ENCODE measurements around the gene NDUFC2. TPM values are rescaled to one million over a fixed set of nuclear protein-coding genes. Genes with fewer than 3 reads are reported as not detected.

NDUFC2 gene
- total RNA-seq, 1 donor from 2014 or later = 106 TPM

- no peak for DNase-seq (ENCODE audit: extremely low spot score in 2 of 2)
- intact Hi-C loops (cut with DNase I) = no loop called here
- no peaks in the 10 kb centered on the region for H3K9me3 ChIP-seq
Observed at GRCh38 chr11:78054971-78055370, 24.7 kb downstream of the NDUFC2 start.

GRCh38 chr11:78050964-78051831, 28.5 kb downstream of the NDUFC2 start:
- Histone ChIP-seq H3K36me3 (no peaks in the 10 kb centered on the region), H3K9me3 (no peaks in the 10 kb centered on the region), H3K27ac (no peak overlapping the region), H3K4me3 (no peak overlapping the region), H3K4me1 (no peaks in the 10 kb centered on the region), H3K27me3 (no peaks in the 10 kb centered on the region)
- TF ChIP-seq POLR2AphosphoS5 (IDR thresholded peaks at IDR 0.05; ENCODE audit: insufficient read depth in 1 of 2, low read depth in 1 of 2) (no peak), CTCF (IDR thresholded peaks at IDR 0.05) (no peak), POLR2A (IDR thresholded peaks at IDR 0.05) (no peak)
- no peak for DNase-seq (ENCODE audit: extremely low spot score in 2 of 2)
- intact Hi-C loops (cut with DNase I) = no loop called here

More at GRCh38 chr11:78054971-78055370, 24.7 kb downstream of the NDUFC2 start:
- Histone ChIP-seq H3K27ac (no peak overlapping the region), H3K27me3 (no peaks in the 10 kb centered on the region), H3K36me3 (no peaks in the 10 kb centered on the region), H3K4me3 (no peak overlapping the region), H3K4me1 (no peaks in the 10 kb centered on the region)
- TF ChIP-seq POLR2AphosphoS5 (IDR thresholded peaks at IDR 0.05; ENCODE audit: insufficient read depth in 1 of 2, low read depth in 1 of 2) = no peak
- no peak for TF ChIP-seq CTCF (IDR thresholded peaks at IDR 0.05)
- TF ChIP-seq POLR2A (IDR thresholded peaks at IDR 0.05) = no peak

GRCh38 chr11:78049348-78049747, 30.3 kb downstream of the NDUFC2 start:
- Histone ChIP-seq H3K27me3 (no peaks in the 10 kb centered on the region), H3K36me3 (no peaks in the 10 kb centered on the region), H3K9me3 (no peaks in the 10 kb centered on the region), H3K4me1 (no peaks in the 10 kb centered on the region), H3K4me3 (no peak overlapping the region), H3K27ac (no peak overlapping the region)
- TF ChIP-seq CTCF (IDR thresholded peaks at IDR 0.05) = no peak
- TF ChIP-seq POLR2AphosphoS5 (IDR thresholded peaks at IDR 0.05; ENCODE audit: insufficient read depth in 1 of 2, low read depth in 1 of 2) = no peak
- TF ChIP-seq POLR2A (IDR thresholded peaks at IDR 0.05) = no peak
- no peak for DNase-seq (ENCODE audit: extremely low spot score in 2 of 2)
- intact Hi-C loops (cut with DNase I) = no loop called here

- DNase-seq (ENCODE audit: extremely low spot score in 2 of 2) = no peak
- H3K4me3 ChIP-seq = no peak overlapping the region
- no peaks in the 10 kb centered on the region for H3K4me1 ChIP-seq
- no peaks in the 10 kb centered on the region for H3K9me3 ChIP-seq
- intact Hi-C loops (cut with DNase I) = no loop called here
- no peaks in the 10 kb centered on the region for H3K27me3 ChIP-seq
- no peak overlapping the region for H3K27ac ChIP-seq
- no peak for TF ChIP-seq POLR2A (IDR thresholded peaks at IDR 0.05)
- TF ChIP-seq POLR2AphosphoS5 (IDR thresholded peaks at IDR 0.05; ENCODE audit: insufficient read depth in 1 of 2, low read depth in 1 of 2) = no peak
- TF ChIP-seq CTCF (IDR thresholded peaks at IDR 0.05) = no peak
- H3K36me3 ChIP-seq = no peaks in the 10 kb centered on the region
Observed at GRCh38 chr11:78048561-78048960, 31.1 kb downstream of the NDUFC2 start.

- H3K27ac ChIP-seq = no peak overlapping the region
Observed at GRCh38 chr11:78046486-78046854, 33.2 kb downstream of the NDUFC2 start.

More at GRCh38 chr11:78046486-78046854, 33.2 kb downstream of the NDUFC2 start:
- Histone ChIP-seq H3K27me3 (no peaks in the 10 kb centered on the region), H3K4me1 (no peaks in the 10 kb centered on the region), H3K4me3 (peak overlapping the region in 1 of 2 donors; percentile 41), H3K9me3 (no peaks in the 10 kb centered on the region), H3K36me3 (no peaks in the 10 kb centered on the region)
- intact Hi-C loops (cut with DNase I) = no loop called here
- no peak for DNase-seq (ENCODE audit: extremely low spot score in 2 of 2)
- no peak for TF ChIP-seq CTCF (IDR thresholded peaks at IDR 0.05)
- no peak for TF ChIP-seq POLR2AphosphoS5 (IDR thresholded peaks at IDR 0.05; ENCODE audit: insufficient read depth in 1 of 2, low read depth in 1 of 2)
- no peak for TF ChIP-seq POLR2A (IDR thresholded peaks at IDR 0.05)

Data from vagina (tissue), 2 donors.